Osteocyte (in vitro differentiated cells): ENCODE data around the gene GLIS1. TPM values are rescaled to one million over a fixed set of nuclear protein-coding genes. Genes with fewer than 3 reads are reported as not detected.

Source experiments
- DNase-seq: peaks from one replicate; pipeline ENCODE4 v3.0.0; 2021; ENCODE audit warnings: mixed read lengths; ENCODE audit not compliant: unreplicated experiment; ENCODE audit errors: extremely low spot score
- H3K27ac Mint-ChIP-seq: one replicate; pipeline ENCODE4 v1.8.0; 2021; ENCODE audit warnings: mild to moderate bottlenecking, mixed read lengths; ENCODE audit not compliant: unreplicated experiment
- H3K27me3 Mint-ChIP-seq: one replicate; pipeline ENCODE4 v1.8.0; 2021; ENCODE audit warnings: mixed read lengths; ENCODE audit not compliant: unreplicated experiment
- H3K36me3 Mint-ChIP-seq: one replicate; pipeline ENCODE4 v1.8.0; 2021; ENCODE audit warnings: mixed read lengths; ENCODE audit not compliant: unreplicated experiment
- H3K4me1 Mint-ChIP-seq: one replicate; pipeline ENCODE4 v1.8.0; 2021; ENCODE audit warnings: mixed read lengths; ENCODE audit not compliant: unreplicated experiment
- H3K4me3 Mint-ChIP-seq: one replicate; pipeline ENCODE4 v1.8.0; 2021; ENCODE audit warnings: mild to moderate bottlenecking, moderate library complexity, mixed read lengths; ENCODE audit not compliant: unreplicated experiment
- H3K9me3 Mint-ChIP-seq: one replicate; pipeline ENCODE4 v1.8.0; 2021; ENCODE audit warnings: mixed read lengths; ENCODE audit not compliant: unreplicated experiment
- total RNA-seq: library from RNA; stranded (reverse); gene quantifications from 2 replicates; pipeline ENCODE4 v1.2.1, GENCODE V29; 2021
- TF ChIP-seq, protein P1 (sequence below): fragments of 200-600 bp; sonication (generic); IDR thresholded peaks from 2 replicates; pipeline ENCODE4 v1.5.0; 2021; ENCODE audit warnings: antibody characterized with exemption, mild to moderate bottlenecking, moderate library complexity

GLIS1 gene
- total RNA-seq, 1 donor from 2014 or later, result 38.3 TPM

DNA sequence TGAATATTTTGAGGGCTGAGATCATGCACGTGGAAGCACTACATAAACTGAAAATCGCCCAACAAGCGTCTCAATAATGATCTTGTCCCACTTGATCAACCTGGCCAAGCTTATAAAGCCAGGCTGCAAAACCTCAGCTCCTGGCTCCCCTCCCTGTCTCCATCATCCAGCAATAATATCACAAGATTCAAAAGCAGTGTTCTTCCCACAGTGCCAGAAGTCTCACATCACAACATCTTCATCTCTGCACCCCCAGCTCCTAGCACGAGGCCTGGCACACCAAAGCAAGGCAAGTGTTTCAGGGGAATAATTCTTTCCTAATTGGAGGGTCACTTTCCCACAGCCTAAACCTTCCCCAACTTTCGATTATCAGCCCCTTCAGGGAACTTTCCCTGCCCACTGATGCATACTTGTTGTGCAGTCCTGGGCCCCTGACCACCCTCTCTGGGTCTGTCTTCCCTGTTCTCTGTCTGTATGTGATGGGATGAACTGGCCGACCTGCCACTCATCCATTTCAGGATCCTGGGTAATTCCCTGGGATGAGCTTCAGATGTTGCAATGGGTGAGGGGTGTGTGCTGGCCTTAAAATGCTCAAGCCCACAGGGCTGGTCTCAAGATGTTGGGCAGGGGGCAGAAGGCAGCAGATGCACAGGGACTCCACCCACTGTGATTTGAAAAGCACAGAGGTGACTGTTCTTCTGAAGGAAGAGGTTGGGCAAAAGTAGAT lies 150.7 kb downstream of the GLIS1 start:
- Mint-ChIP-seq H3K36me3 (peaks cover 20% of the 10 kb centered on the region), H3K27me3 (no peaks in the 10 kb centered on the region), H3K4me1 (peaks cover 13% of the 10 kb centered on the region), H3K9me3 (no peaks in the 10 kb centered on the region), H3K4me3 (no peak overlapping the region), H3K27ac (no peak overlapping the region)
- TF ChIP-seq, protein P1, sequence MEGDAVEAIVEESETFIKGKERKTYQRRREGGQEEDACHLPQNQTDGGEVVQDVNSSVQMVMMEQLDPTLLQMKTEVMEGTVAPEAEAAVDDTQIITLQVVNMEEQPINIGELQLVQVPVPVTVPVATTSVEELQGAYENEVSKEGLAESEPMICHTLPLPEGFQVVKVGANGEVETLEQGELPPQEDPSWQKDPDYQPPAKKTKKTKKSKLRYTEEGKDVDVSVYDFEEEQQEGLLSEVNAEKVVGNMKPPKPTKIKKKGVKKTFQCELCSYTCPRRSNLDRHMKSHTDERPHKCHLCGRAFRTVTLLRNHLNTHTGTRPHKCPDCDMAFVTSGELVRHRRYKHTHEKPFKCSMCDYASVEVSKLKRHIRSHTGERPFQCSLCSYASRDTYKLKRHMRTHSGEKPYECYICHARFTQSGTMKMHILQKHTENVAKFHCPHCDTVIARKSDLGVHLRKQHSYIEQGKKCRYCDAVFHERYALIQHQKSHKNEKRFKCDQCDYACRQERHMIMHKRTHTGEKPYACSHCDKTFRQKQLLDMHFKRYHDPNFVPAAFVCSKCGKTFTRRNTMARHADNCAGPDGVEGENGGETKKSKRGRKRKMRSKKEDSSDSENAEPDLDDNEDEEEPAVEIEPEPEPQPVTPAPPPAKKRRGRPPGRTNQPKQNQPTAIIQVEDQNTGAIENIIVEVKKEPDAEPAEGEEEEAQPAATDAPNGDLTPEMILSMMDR, result no peak
- DNase-seq, result peak; percentile 40

DNA sequence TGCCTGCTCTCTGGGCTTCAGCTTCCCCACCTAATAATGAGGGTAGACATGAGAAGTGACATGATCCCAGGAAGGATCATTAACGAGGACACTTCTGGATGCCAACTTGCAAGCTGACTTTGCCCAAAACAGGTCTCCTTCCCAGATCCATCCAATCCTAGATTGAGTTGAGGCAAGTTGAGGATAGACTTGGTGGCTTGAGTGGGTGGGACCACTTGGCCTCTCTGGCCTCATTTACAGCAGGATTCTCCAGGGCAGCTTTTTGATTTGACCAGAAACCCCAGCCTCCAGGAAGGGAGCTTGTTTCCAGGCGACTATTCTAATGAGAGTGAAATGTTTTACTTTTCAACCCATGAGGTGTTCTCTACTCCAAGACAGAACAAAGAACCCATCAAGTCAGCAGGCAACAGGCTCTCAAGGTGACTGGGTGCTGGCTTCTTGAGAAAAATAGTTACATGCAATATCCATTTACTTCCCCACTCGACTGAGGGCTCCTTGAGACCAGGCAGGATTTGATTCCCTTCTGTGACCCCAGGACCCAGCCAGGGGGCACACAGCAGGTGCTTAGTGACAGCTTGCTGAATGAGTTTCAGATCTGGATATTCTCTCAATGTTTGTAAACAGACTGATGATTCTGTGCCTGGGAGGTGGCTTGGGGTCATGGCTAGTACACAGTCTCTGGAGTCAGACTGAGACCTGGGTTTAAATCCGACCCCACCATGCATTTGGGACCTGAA lies 151.5 kb downstream of the GLIS1 start:
- Mint-ChIP-seq H3K9me3 (no peaks in the 10 kb centered on the region), H3K4me1 (peaks cover 13% of the 10 kb centered on the region), H3K27me3 (no peaks in the 10 kb centered on the region), H3K4me3 (no peak overlapping the region), H3K27ac (no peak overlapping the region), H3K36me3 (peaks cover 15% of the 10 kb centered on the region)
- TF ChIP-seq, protein P1, result no peak
- DNase-seq, result peak; percentile 42

GRCh38 chr1:53586765-53587164 lies 152.2 kb downstream of the GLIS1 start:
- Mint-ChIP-seq H3K4me1 (peaks cover 13% of the 10 kb centered on the region), H3K9me3 (no peaks in the 10 kb centered on the region), H3K36me3 (peaks cover 19% of the 10 kb centered on the region), H3K27ac (peak overlapping the region; percentile 31), H3K4me3 (no peak overlapping the region), H3K27me3 (no peaks in the 10 kb centered on the region)
- peak; percentile 65 for DNase-seq
- TF ChIP-seq, protein P1, result no peak

- H3K27ac Mint-ChIP-seq, result no peak overlapping the region
- H3K9me3 Mint-ChIP-seq, result no peaks in the 10 kb centered on the region
- H3K4me3 Mint-ChIP-seq, result no peak overlapping the region
- H3K4me1 Mint-ChIP-seq, result peaks cover 17% of the 10 kb centered on the region
- DNase-seq, result peak; percentile 56
- TF ChIP-seq, protein P1, result no peak
- H3K36me3 Mint-ChIP-seq, result peaks cover 20% of the 10 kb centered on the region
- no peaks in the 10 kb centered on the region for H3K27me3 Mint-ChIP-seq
Observed at GRCh38 chr1:53585565-53585964, 153.4 kb downstream of the GLIS1 start.

GRCh38 chr1:53585129-53585528 lies 153.8 kb downstream of the GLIS1 start:
- H3K4me1 Mint-ChIP-seq, result peaks cover 17% of the 10 kb centered on the region
- H3K36me3 Mint-ChIP-seq, result peaks cover 17% of the 10 kb centered on the region
- peak overlapping the region; percentile 52 for H3K27ac Mint-ChIP-seq
- H3K9me3 Mint-ChIP-seq, result no peaks in the 10 kb centered on the region
- H3K4me3 Mint-ChIP-seq, result no peak overlapping the region
- H3K27me3 Mint-ChIP-seq, result no peaks in the 10 kb centered on the region
- TF ChIP-seq, protein P1, result no peak
- DNase-seq, result peak; percentile 25
